Measurements from ENCODE around the gene JAKMIP1.
"Not testable (repeated sequence)": the region's sequence is repeated elsewhere in the genome, so short reads cannot be mapped to it uniquely, and the experiment has no call there.

JAKMIP1 gene

GRCh38 chr4:6142511-6142910, 57.8 kb downstream of the JAKMIP1 start:
- no peak for TF ChIP-seq CTCF (IDR thresholded peaks at IDR 0.05; ENCODE audit: low read depth, low read length)
- no peak for DNase-seq (ENCODE audit: extremely low read depth, low read depth)

- TF ChIP-seq CTCF (IDR thresholded peaks at IDR 0.05; ENCODE audit: low read depth, low read length) = no peak
- no peak for DNase-seq (ENCODE audit: extremely low read depth, low read depth)
Measured at GRCh38 chr4:6141554-6141953, 58.8 kb downstream of the JAKMIP1 start.

DNA sequence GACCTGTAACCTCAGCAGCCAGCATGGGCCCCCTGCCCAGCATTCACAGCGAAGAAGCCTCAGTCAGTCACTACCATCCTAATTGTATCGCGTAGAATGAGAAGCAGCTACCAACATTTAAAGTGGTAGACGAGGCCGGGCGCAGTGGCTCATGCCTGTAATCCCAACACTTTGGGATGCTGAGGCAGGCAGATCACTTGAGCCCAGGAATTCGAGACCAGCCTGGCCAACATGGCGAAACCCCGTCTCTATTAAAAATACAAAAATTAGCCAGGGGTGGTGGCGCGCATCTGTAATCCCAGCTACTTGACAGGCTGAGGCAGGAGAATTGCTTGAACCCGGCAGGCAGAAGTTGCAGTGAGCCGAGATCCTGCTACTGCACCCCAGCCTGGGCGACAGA, 59.3 kb downstream of the JAKMIP1 start:
- not testable (repeated sequence) for DNase-seq (ENCODE audit: extremely low read depth, low read depth)

GRCh38 chr4:6137747-6138135, 62.6 kb downstream of the JAKMIP1 start:
- no peak for TF ChIP-seq CTCF (IDR thresholded peaks at IDR 0.05; ENCODE audit: low read depth, low read length)
- DNase-seq (ENCODE audit: extremely low read depth, low read depth) = no peak

- no peak for TF ChIP-seq CTCF (IDR thresholded peaks at IDR 0.05; ENCODE audit: low read depth, low read length)
- DNase-seq (ENCODE audit: extremely low read depth, low read depth) = no peak
Measured at GRCh38 chr4:6137027-6137746, 63.2 kb downstream of the JAKMIP1 start.

DNA sequence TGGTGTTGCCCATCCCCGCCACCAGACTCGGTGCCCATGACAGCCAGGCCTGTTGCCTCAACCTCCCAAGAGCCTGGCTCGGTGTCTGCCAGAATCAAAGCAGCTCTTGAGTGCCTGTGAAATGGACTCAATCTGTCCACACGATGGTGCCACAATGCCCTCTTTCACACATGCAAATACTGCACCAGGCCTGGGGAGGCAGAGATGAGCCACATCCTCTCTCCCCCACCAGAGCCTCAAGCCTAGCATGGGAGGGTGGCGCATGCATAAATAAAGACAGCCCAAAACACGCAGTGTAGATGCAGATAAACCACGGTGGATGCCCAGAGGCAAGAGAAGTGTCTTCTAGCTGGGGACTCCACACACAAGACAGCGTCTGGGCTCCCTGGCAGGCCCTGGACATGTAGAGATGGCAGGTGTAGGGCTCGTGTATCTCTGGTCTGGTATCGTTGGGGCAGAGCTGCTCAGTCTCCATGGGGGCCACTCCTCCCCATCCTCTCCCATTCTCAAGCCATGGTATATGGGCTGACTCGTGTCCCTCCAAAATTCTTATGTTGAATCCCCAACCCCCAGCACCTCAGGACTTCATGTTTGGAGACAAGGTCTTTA, 65.6 kb downstream of the JAKMIP1 start:
- no peak for TF ChIP-seq CTCF (IDR thresholded peaks at IDR 0.05; ENCODE audit: low read depth, low read length)
- DNase-seq (ENCODE audit: extremely low read depth, low read depth) = no peak

DNA sequence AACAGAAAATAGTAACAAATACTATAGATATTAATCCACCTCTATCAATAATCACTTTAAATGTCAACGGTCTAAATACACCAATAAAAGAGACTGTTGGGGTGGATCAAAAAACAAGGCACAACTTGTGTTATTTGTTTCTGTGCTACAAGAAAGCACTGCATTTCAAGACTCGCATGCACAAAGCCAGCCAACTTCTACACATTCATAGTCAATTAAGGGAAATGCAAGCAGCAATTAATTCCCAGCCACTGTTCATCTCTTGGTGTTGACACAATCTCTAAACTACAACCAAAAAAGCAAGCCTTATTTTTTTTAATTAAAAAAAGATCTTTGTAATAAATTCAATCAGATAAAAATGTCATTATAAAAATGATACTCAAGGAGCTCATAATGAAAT, 67.6 kb downstream of the JAKMIP1 start:
- TF ChIP-seq CTCF (IDR thresholded peaks at IDR 0.05; ENCODE audit: low read depth, low read length) = no peak
- DNase-seq (ENCODE audit: extremely low read depth, low read depth) = no peak
